GM12878 (cell line): ENCODE results near the gene GAGE13.
"Not testable (repeated sequence)": the region's sequence is repeated elsewhere in the genome, so short reads cannot be mapped to it uniquely, and the experiment has no call there.

Experiments
- CHD2 ChIP-seq: IDR thresholded peaks from 2 replicates; pipeline ENCODE4 v1.6.1; 2011; ENCODE audit warnings: low read depth, low read length, improper control_type of control experiment, borderline replicate concordance
- MXI1 ChIP-seq: fragments of 150-350 bp; IDR thresholded peaks from 2 replicates; pipeline ENCODE4 v1.6.1; 2011; ENCODE audit warnings: low read depth, mild to moderate bottlenecking, inconsistent platforms, low read length, improper control_type of control experiment
- MYC ChIP-seq: IDR thresholded peaks from 2 replicates; pipeline ENCODE4 v1.6.1; 2011; ENCODE audit warnings: mild to moderate bottlenecking, low read length, moderate library complexity, inconsistent platforms; ENCODE audit not compliant: insufficient read depth, insufficient replicate concordance, insufficient read length, severe bottlenecking
- PBX3 ChIP-seq: IDR thresholded peaks from 2 replicates; pipeline ENCODE4 v1.6.1; 2011; ENCODE audit warnings: mild to moderate bottlenecking, low read depth, low read length, moderate library complexity; ENCODE audit not compliant: insufficient replicate concordance
- POLR2A ChIP-seq: IDR thresholded peaks from 2 replicates; pipeline ENCODE4 v1.6.1; 2011; ENCODE audit warnings: low read depth, mild to moderate bottlenecking, low read length
- SMAD1 ChIP-seq: fragments of 450-650 bp; IDR thresholded peaks from 2 replicates; pipeline ENCODE4 v1.6.1; 2018; ENCODE audit warnings: mild to moderate bottlenecking, low read depth; ENCODE audit not compliant: partially characterized antibody
- SP1 ChIP-seq: IDR thresholded peaks from one replicate; pipeline ENCODE4 v1.6.1; 2011; ENCODE audit warnings: low read depth, low read length
- TAF1 ChIP-seq: IDR thresholded peaks from 2 replicates; pipeline ENCODE4 v1.6.1; 2011; ENCODE audit warnings: mild to moderate bottlenecking, low read depth, low read length, borderline replicate concordance
- YY1 ChIP-seq: IDR thresholded peaks from 2 replicates; pipeline ENCODE4 v1.6.1; 2011; ENCODE audit warnings: low read depth, mild to moderate bottlenecking, low read length
- ZNF217 ChIP-seq: fragments of 450-650 bp; IDR thresholded peaks from 2 replicates; pipeline ENCODE4 v1.6.1; 2017; ENCODE audit warnings: antibody characterized with exemption, mild to moderate bottlenecking
- ZZZ3 ChIP-seq: IDR thresholded peaks from 2 replicates; pipeline ENCODE4 v1.6.1; 2011; ENCODE audit warnings: low read depth; ENCODE audit not compliant: control insufficient read depth, insufficient read length
- TF ChIP-seq, protein P1 (sequence below), 3 experiments: IDR thresholded peaks in 2 of 3; conservative IDR thresholded peaks in 1 of 3; 2 replicates each; pipeline ENCODE4 v1.5.1; 2011; ENCODE audit warnings: low read depth in 3 of 3, low read length in 3 of 3, mild to moderate bottlenecking in 3 of 3, control low read depth in 2 of 3, moderate library complexity in 2 of 3, inconsistent platforms in 1 of 3, mixed read lengths in 1 of 3; ENCODE audit not compliant: control insufficient read depth in 2 of 3, insufficient read depth in 1 of 3; ENCODE audit errors: extremely low read depth in 1 of 3
- TF ChIP-seq, protein P2 (sequence below): fragments of 450-650 bp; IDR thresholded peaks from 2 replicates; pipeline ENCODE4 v1.6.1; 2016; ENCODE audit warnings: mild to moderate bottlenecking

DNA sequence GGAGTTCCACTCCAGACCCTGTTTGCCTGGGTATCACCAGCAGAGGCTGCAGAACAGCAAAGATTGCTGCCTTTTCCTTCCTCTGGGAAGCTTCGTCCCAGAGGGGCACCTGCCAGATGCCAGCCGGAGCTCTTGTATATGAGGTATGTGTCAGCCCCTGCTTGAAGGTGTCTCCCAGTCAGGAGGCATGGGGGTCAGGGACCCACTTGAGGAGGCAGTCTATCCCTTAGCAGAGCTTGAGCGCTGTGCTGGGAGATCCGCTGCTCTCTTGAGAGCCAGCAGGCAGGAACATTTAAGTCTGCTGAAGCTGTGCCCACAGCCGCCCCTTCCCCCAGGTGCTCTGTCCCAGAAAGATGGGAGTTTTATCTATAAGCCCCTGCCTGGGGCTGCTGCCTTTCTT, 32.1 kb upstream of the GAGE13 start:
- not testable (repeated sequence) for TF ChIP-seq POLR2A, SMAD1, TAF1, YY1, ZZZ3, MXI1, MYC, PBX3, SP1, ZNF217, CHD2
- TF ChIP-seq, protein P1, sequence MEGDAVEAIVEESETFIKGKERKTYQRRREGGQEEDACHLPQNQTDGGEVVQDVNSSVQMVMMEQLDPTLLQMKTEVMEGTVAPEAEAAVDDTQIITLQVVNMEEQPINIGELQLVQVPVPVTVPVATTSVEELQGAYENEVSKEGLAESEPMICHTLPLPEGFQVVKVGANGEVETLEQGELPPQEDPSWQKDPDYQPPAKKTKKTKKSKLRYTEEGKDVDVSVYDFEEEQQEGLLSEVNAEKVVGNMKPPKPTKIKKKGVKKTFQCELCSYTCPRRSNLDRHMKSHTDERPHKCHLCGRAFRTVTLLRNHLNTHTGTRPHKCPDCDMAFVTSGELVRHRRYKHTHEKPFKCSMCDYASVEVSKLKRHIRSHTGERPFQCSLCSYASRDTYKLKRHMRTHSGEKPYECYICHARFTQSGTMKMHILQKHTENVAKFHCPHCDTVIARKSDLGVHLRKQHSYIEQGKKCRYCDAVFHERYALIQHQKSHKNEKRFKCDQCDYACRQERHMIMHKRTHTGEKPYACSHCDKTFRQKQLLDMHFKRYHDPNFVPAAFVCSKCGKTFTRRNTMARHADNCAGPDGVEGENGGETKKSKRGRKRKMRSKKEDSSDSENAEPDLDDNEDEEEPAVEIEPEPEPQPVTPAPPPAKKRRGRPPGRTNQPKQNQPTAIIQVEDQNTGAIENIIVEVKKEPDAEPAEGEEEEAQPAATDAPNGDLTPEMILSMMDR (IDR thresholded peaks at IDR 0.05 in 2 of 3, conservative IDR thresholded peaks at IDR 0.05 in 1 of 3; ENCODE audit: control insufficient read depth in 2 of 3, extremely low read depth in 1 of 3, insufficient read depth in 1 of 3, low read depth in 3 of 3, low read length in 3 of 3): not testable (repeated sequence)
- TF ChIP-seq, protein P2, sequence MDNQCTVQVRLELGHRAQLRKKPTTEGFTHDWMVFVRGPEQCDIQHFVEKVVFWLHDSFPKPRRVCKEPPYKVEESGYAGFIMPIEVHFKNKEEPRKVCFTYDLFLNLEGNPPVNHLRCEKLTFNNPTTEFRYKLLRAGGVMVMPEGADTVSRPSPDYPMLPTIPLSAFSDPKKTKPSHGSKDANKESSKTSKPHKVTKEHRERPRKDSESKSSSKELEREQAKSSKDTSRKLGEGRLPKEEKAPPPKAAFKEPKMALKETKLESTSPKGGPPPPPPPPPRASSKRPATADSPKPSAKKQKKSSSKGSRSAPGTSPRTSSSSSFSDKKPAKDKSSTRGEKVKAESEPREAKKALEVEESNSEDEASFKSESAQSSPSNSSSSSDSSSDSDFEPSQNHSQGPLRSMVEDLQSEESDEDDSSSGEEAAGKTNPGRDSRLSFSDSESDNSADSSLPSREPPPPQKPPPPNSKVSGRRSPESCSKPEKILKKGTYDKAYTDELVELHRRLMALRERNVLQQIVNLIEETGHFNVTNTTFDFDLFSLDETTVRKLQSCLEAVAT: not testable (repeated sequence)
